ENCODE data around the gene GATA2. TPM values are rescaled to one million over a fixed set of nuclear protein-coding genes. Genes with fewer than 3 reads are reported as not detected.

The GATA2 gene
- total and polyA plus RNA-seq, 2 experiments from 2014 or later: 0.52 to 0.83 TPM

- TF ChIP-seq ZNF462 (CRISPR knock-in tag; IDR thresholded peaks at IDR 0.05) (no peak), STAT1 (IDR thresholded peaks at IDR 0.05; ENCODE audit: unreplicated experiment) (no peak), ZNF331 (CRISPR knock-in tag; IDR thresholded peaks at IDR 0.05; ENCODE audit: low read depth) (no peak), ETS1 (IDR thresholded peaks at IDR 0.05) (no peak), JUNB (IDR thresholded peaks at IDR 0.05; ENCODE audit: unreplicated experiment) (no peak), EZH2 (IDR thresholded peaks at IDR 0.05; ENCODE audit: low read depth, unreplicated experiment) (no peak)
These were observed 17.6 kb downstream of the GATA2 start (continued) for GRCh38 chr3:128475355-128475754.

- Mint-ChIP-seq H3K27ac (no peak overlapping the region), H3K4me3 (no peak overlapping the region), H3K27me3 (ENCODE audit: insufficient read depth, low read depth, poor library complexity) (peaks cover 70% of the 10 kb centered on the region), H3K9me3 (no peaks in the 10 kb centered on the region; the same call in 2 of the 3 replicates), H3K36me3 (ENCODE audit: low read depth) (no peaks in the 10 kb centered on the region), H3K4me1 (peaks cover 22% of the 10 kb centered on the region)
- no peaks in the 10 kb centered on the region for H3K79me2 ChIP-seq (replicated peaks; ENCODE audit: insufficient read depth)
- 0 out of 2 replicates have a peak, but pooled peaks cover 7% of the 10 kb centered on the region for H3F3A ChIP-seq (replicated peaks; ENCODE audit: low read depth)
- H3K4me1 ChIP-seq (ENCODE audit: insufficient read depth): peaks cover 20% of the 10 kb centered on the region
- H3K9me2 ChIP-seq (ENCODE audit: insufficient read depth): peaks cover 11% of the 10 kb centered on the region
- no peak for DNase-seq (ENCODE audit: low spot score)
- H4K20me1 ChIP-seq (replicated peaks; ENCODE audit: insufficient read depth): 0 out of 2 replicates have a peak, but pooled peaks cover 3% of the 10 kb centered on the region
- H3K4me3 ChIP-seq: no peak overlapping the region
- no peak overlapping the region for H3K4me2 ChIP-seq
- TF ChIP-seq ZNF462 (CRISPR knock-in tag; IDR thresholded peaks at IDR 0.05) (no peak), CREB1 (CRISPR knock-in tag; IDR thresholded peaks at IDR 0.05; ENCODE audit: low read depth) (no peak)
- peak; percentile 34; the same call in 2 of the 3 replicates for ATAC-seq
- H3K36me3 ChIP-seq (ENCODE audit: insufficient read depth): no peaks in the 10 kb centered on the region
- no peak overlapping the region for H2AFZ ChIP-seq
- H3K27ac ChIP-seq (ENCODE audit: low read depth): no peak overlapping the region
- peaks cover 77% of the 10 kb centered on the region for H3K27me3 ChIP-seq (ENCODE audit: insufficient read depth)
These were observed 19.3 kb downstream of the GATA2 start for GRCh38 chr3:128473737-128474136.

Data from GM23338 (cell line).